Measurements from ENCODE around the gene MTFR2.

GRCh38 chr6:136265101-136265500 lies 15.0 kb upstream of the MTFR2 start:
- TF ChIP-seq CTCF (IDR thresholded peaks at IDR 0.05) = no peak
- TF ChIP-seq POLR2A (IDR thresholded peaks at IDR 0.05) = no peak
